ENCODE results near the gene RNF135. TPM values are rescaled to one million over a fixed set of nuclear protein-coding genes. Genes with fewer than 3 reads are reported as not detected.

Gene RNF135
- total RNA-seq, 1 experiment from 2014 or later, result 11.2 TPM

- Histone ChIP-seq H4K20me1 (ENCODE audit: insufficient read depth) (no peaks in the 10 kb centered on the region), H3K4me2 (ENCODE audit: low read length) (no peak overlapping the region), H3K36me3 (ENCODE audit: control insufficient read depth in 1 of 2, insufficient read depth in 2 of 2, low read length in 2 of 2) (no peaks in the 10 kb centered on the region), H3K4me1 (ENCODE audit: control insufficient read depth in 1 of 2, insufficient read depth in 2 of 2, low read length in 2 of 2) (peaks cover 6 to 19% of the 10 kb centered on the region in 2 experiments; a peak in 3 of 4 replicates), H3K27ac (ENCODE audit: low read depth, low read length) (no peak overlapping the region), H3K4me3 (replicated peaks in 1 of 2; ENCODE audit: low read depth in 1 of 2, low read length in 2 of 2) (no peak overlapping the region), H3K79me2 (ENCODE audit: insufficient read depth, low read length) (no peaks in the 10 kb centered on the region), H3K9ac (ENCODE audit: low read length) (no peak overlapping the region), H3K9me2 (ENCODE audit: insufficient read depth) (no peaks in the 10 kb centered on the region), H2AFZ (ENCODE audit: low read depth, low read length, poor library complexity, severe bottlenecking) (no peak overlapping the region), H3K9me3 (ENCODE audit: control insufficient read depth in 1 of 2, insufficient read depth in 1 of 2, low read depth in 1 of 2, low read length in 2 of 2) (no peaks in the 10 kb centered on the region), H3K27me3 (ENCODE audit: insufficient read depth, low read length) (no peaks in the 10 kb centered on the region)
- DNase-seq (ENCODE audit: low read depth, low spot score), result no peak
- CTCF ChIA-PET, result no interaction called here
- no peak for ATAC-seq
- RAD21 ChIA-PET (ENCODE audit: low non-redundant PET in 1 of 2, low total read pairs in 2 of 2, uncharacterized antibody in 2 of 2, unreplicated experiment in 2 of 2), result no interaction called here
- POLR2A ChIA-PET, result no interaction called here
- no TSS peak for BruUV-seq (replicated peaks)
- intact Hi-C loops (cut with micrococcal nuclease), result no loop called here
- TF ChIP-seq POLR2AphosphoS5 (IDR thresholded peaks at IDR 0.05; ENCODE audit: low read depth, low read length) (no peak), ZNF274 (IDR thresholded peaks at IDR 0.05; ENCODE audit: low read depth, low read length) (no peak), CBX3 (IDR thresholded peaks at IDR 0.05; ENCODE audit: low read depth) (no peak), ZBTB33 (IDR thresholded peaks at IDR 0.05; ENCODE audit: extremely low read depth, insufficient replicate concordance, low read length) (no peak), ELF1 (IDR thresholded peaks at IDR 0.05; ENCODE audit: borderline replicate concordance, low read depth) (no peak), ZFX (IDR thresholded peaks at IDR 0.05) (no peak), SP1 (IDR thresholded peaks at IDR 0.05; ENCODE audit: low read depth) (no peak), SRF (IDR thresholded peaks at IDR 0.05; ENCODE audit: low read depth) (no peak), CEBPB (IDR thresholded peaks at IDR 0.05; ENCODE audit: low read depth) (no peak), SIN3A (IDR thresholded peaks at IDR 0.05; ENCODE audit: low read depth) (no peak), YY1 (IDR thresholded peaks at IDR 0.05; ENCODE audit: extremely low read depth, insufficient replicate concordance, low read depth, low read length) (no peak), JUND (IDR thresholded peaks at IDR 0.05) (no peak), MAX (IDR thresholded peaks at IDR 0.05) (no peak), POLR2A (IDR thresholded peaks at IDR 0.05; ENCODE audit: borderline replicate concordance, extremely low read depth, insufficient read depth, insufficient read length) (no peak)
- TF ChIP-seq, protein P1, sequence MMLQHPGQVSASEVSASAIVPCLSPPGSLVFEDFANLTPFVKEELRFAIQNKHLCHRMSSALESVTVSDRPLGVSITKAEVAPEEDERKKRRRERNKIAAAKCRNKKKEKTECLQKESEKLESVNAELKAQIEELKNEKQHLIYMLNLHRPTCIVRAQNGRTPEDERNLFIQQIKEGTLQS (IDR thresholded peaks at IDR 0.05), result no peak
Measured at GRCh38 chr17:31048780-31049179, 77.9 kb downstream of the RNF135 start.

Other genes starting within 250 kb of the RNF135 start
- 32.4 TPM for gene CRLF3, start 146.3 kb upstream of the RNF135 start, total RNA-seq (2021; ENCODE audit: unreplicated experiment)
- gene ATAD5, start 139.1 kb upstream of the RNF135 start, total RNA-seq (2021; ENCODE audit: unreplicated experiment), result 9.5 TPM
- 13.1 TPM for gene TEFM, start 64.8 kb upstream of the RNF135 start, total RNA-seq (2021; ENCODE audit: unreplicated experiment)
- 17.2 TPM for gene ADAP2, start 49.1 kb upstream of the RNF135 start, total RNA-seq (2021; ENCODE audit: unreplicated experiment)
- 20.8 TPM for gene NF1, start 123.9 kb downstream of the RNF135 start, total RNA-seq (2021; ENCODE audit: unreplicated experiment)

Data from HCT116 (cell line).